A549 (cell line): ENCODE data around the gene MEA1. TPM values are rescaled to one million over a fixed set of nuclear protein-coding genes. Genes with fewer than 3 reads are reported as not detected.

Experiments
- ATAC-seq, 2 experiments: fragments of 200-7000 bp in 1 of 2; fragments of >200 bp in 1 of 2; cut with Nextera tagmentation in 1 of 2; cut with Tn5 transposase in 1 of 2; 3 replicates each; pipeline versions ENCODE4 v1.8.0 to v1.9.1; 2018 to 2020; ENCODE audit warnings: mild to moderate bottlenecking in 1 of 2, moderate library complexity in 1 of 2
- CTCF ChIA-PET: fragments of 300-600 bp; sonication (Branson Sonifier 250); formaldehyde crosslinking; extraction: SDS; loops from one replicate; lab custom pipeline; 2021; ENCODE audit warnings: antibody characterized with exemption, inconsistent platforms; lab: Yijun Ruan, JAX
- POLR2A ChIA-PET: fragments of 350-600 bp; formaldehyde crosslinking; extraction: SDS; loops from one replicate; lab custom pipeline; 2021; ENCODE audit warnings: antibody characterized with exemption, inconsistent platforms; lab: Yijun Ruan, JAX
- DNase-seq, 2 experiments: peaks; one replicate each; pipeline versions ENCODE4 v3.0.0 to v3.0.0-alpha.2; 2011 to 2016; ENCODE audit warnings: low read depth in 1 of 2, low spot score in 1 of 2
- FAIRE-seq: peaks from 2 replicates; lab custom pipeline; 2011; peaks lifted over from hg19 to GRCh38; lab: Jason Lieb, UNC
- H3K27ac ChIP-seq, 2 experiments: fragments of >200 bp; sonication (Bioruptor Twin); formaldehyde crosslinking; 3 replicates each; pipeline ENCODE4 v1.5.1; 2016 to 2017
- H3K4me1 ChIP-seq: fragments of >200 bp; sonication (Bioruptor Twin); formaldehyde crosslinking; 3 replicates; pipeline ENCODE4 v1.6.1; 2016
- H3K4me2 ChIP-seq: fragments of >200 bp; sonication (Bioruptor Twin); formaldehyde crosslinking; 3 replicates; pipeline ENCODE4 v1.6.1; 2016
- H3K4me3 ChIP-seq: fragments of >200 bp; sonication (Bioruptor Twin); formaldehyde crosslinking; 3 replicates; pipeline ENCODE4 v1.5.1; 2016
- H3K9me3 ChIP-seq: fragments of >200 bp; sonication (Bioruptor Twin); formaldehyde crosslinking; 3 replicates; pipeline ENCODE4 v1.6.1; 2016
- BCL3 ChIP-seq: fragments of >200 bp; sonication (Bioruptor Twin); formaldehyde crosslinking; IDR thresholded peaks from 3 replicates; pipeline ENCODE4 v1.6.1; 2016
- CHD2 ChIP-seq: fragments of 150-350 bp; IDR thresholded peaks from 2 replicates; pipeline ENCODE4 v1.6.1; 2014; ENCODE audit warnings: low read length; ENCODE audit not compliant: partially characterized antibody
- CHD4 ChIP-seq: fragments of 200-600 bp; sonication (generic); IDR thresholded peaks from 2 replicates; pipeline ENCODE4 v1.6.1; 2016; ENCODE audit warnings: antibody characterized with exemption, mild to moderate bottlenecking, borderline replicate concordance
- EHMT2 ChIP-seq: fragments of 200-600 bp; sonication (generic); IDR thresholded peaks from 2 replicates; pipeline ENCODE4 v1.6.1; 2016; ENCODE audit warnings: antibody characterized with exemption, low read depth, mild to moderate bottlenecking, moderate library complexity
- EP300 ChIP-seq, 2 experiments: fragments of >200 bp; sonication (Bioruptor Twin); formaldehyde crosslinking; IDR thresholded peaks; 2 replicates in 1 of 2; 3 replicates in 1 of 2; pipeline ENCODE4 v1.6.1; 2016 to 2017
- FOSL2 ChIP-seq, 2 experiments: fragments of 450-650 bp in 1 of 2; fragments of >200 bp in 1 of 2; sonication (Bioruptor Twin) in 1 of 2; formaldehyde crosslinking; IDR thresholded peaks; 2 replicates each; pipeline versions ENCODE4 v1.5.0 to v1.6.1; 2016 to 2020; ENCODE audit warnings: mild to moderate bottlenecking in 1 of 2, moderate library complexity in 1 of 2
- GATA3 ChIP-seq: IDR thresholded peaks from 2 replicates; pipeline ENCODE4 v1.6.1; 2012; ENCODE audit warnings: borderline replicate concordance
- HDAC2 ChIP-seq: fragments of 200-600 bp; sonication (generic); IDR thresholded peaks from 2 replicates; pipeline ENCODE4 v1.6.1; 2016
- HEYL ChIP-seq: fragments of 250-450 bp; sonication (Bioruptor Pico); IDR thresholded peaks from 2 replicates; pipeline ENCODE4 v1.8.0; 2021; ENCODE audit warnings: mild to moderate bottlenecking, moderate library complexity
- HOXA7 ChIP-seq: fragments of 250-450 bp; sonication (Bioruptor Pico); IDR thresholded peaks from 2 replicates; pipeline ENCODE4 v1.5.0; 2020; ENCODE audit warnings: mild to moderate bottlenecking, moderate library complexity
- JUN ChIP-seq, 2 experiments: fragments of >200 bp; sonication (Bioruptor Twin); formaldehyde crosslinking; IDR thresholded peaks; 2 replicates in 1 of 2; 3 replicates in 1 of 2; pipeline ENCODE4 v1.6.1; 2016 to 2017
- JUNB ChIP-seq: fragments of >200 bp; sonication (Bioruptor Twin); formaldehyde crosslinking; IDR thresholded peaks from 2 replicates; pipeline ENCODE4 v1.6.1; 2016
- MAZ ChIP-seq: fragments of 150-350 bp; IDR thresholded peaks from 2 replicates; pipeline ENCODE4 v1.6.1; 2014; ENCODE audit warnings: antibody characterized with exemption, low read depth, low read length, borderline replicate concordance
- MYC ChIP-seq: IDR thresholded peaks from 2 replicates; pipeline ENCODE4 v1.6.1; 2012; ENCODE audit warnings: mild to moderate bottlenecking, inconsistent platforms, low read length, improper control_type of control experiment, borderline replicate concordance
- NPAS2 ChIP-seq: fragments of 250-450 bp; sonication (Bioruptor Pico); IDR thresholded peaks from 2 replicates; pipeline ENCODE4 v1.8.0; 2022; ENCODE audit warnings: mild to moderate bottlenecking, moderate library complexity, borderline replicate concordance
- PBX3 ChIP-seq: IDR thresholded peaks from 2 replicates; pipeline ENCODE4 v1.6.1; 2012
- PHF8 ChIP-seq: fragments of 200-600 bp; sonication (generic); IDR thresholded peaks from 2 replicates; pipeline ENCODE4 v1.6.1; 2016; ENCODE audit warnings: low read depth, mild to moderate bottlenecking, antibody characterized with exemption, moderate library complexity, borderline replicate concordance
- POLR2A ChIP-seq: IDR thresholded peaks from 2 replicates; pipeline ENCODE4 v1.6.1; 2012; ENCODE audit warnings: mild to moderate bottlenecking, low read length
- RARB ChIP-seq: fragments of 250-450 bp; sonication (Bioruptor Pico); IDR thresholded peaks from 2 replicates; pipeline ENCODE4 v1.8.0; 2021; ENCODE audit warnings: mild to moderate bottlenecking, moderate library complexity
- SMC3 ChIP-seq: fragments of >200 bp; sonication (Bioruptor Twin); formaldehyde crosslinking; IDR thresholded peaks from 3 replicates; pipeline ENCODE4 v1.6.1; 2018; ENCODE audit warnings: inconsistent platforms
- TFCP2L1 ChIP-seq: fragments of 250-450 bp; sonication (Bioruptor Pico); IDR thresholded peaks from 2 replicates; pipeline ENCODE4 v1.5.0; 2021; ENCODE audit warnings: mild to moderate bottlenecking
- TP53 ChIP-seq: fragments of 250-450 bp; sonication (Bioruptor Pico); IDR thresholded peaks from 2 replicates; pipeline ENCODE4 v1.5.0; 2021; ENCODE audit warnings: mild to moderate bottlenecking, moderate library complexity
- ZC3H11A ChIP-seq: fragments of 450-650 bp; IDR thresholded peaks from 2 replicates; pipeline ENCODE4 v1.6.1; 2014; ENCODE audit warnings: antibody characterized with exemption, mild to moderate bottlenecking
- WGBS: methylation state at CpG from one replicate; pipeline ENCODE4 v1.1.6; 2017; ENCODE audit errors: missing lambda C conversion rate; 5-methylcytosine and 5-hydroxymethylcytosine counted together
- polyA plus RNA-seq, 4 experiments: library from polyadenylated mRNA; depleted of rRNA in 3 of 4; stranded (reverse); fragments of >200 nt; fragmentation: RNase III in 1 of 4; extraction: RNeasy Plus Mini Kit Qiagen cat#74134 plus additional on column Dnase treatment in 1 of 4; gene quantifications; 2 replicates in 3 of 4; 3 replicates in 1 of 4; pipeline ENCODE4 v1.2.3, GENCODE V29; 2011 to 2017
- TF ChIP-seq, protein P1 (sequence below): IDR thresholded peaks from 2 replicates; pipeline ENCODE4 v1.6.1; 2012
- TF ChIP-seq, protein P2 (sequence below): fragments of >200 bp; sonication (Bioruptor Twin); formaldehyde crosslinking; IDR thresholded peaks from 2 replicates; pipeline ENCODE4 v1.6.1; 2016
- TF ChIP-seq, protein P3 (sequence below): fragments of >200 bp; sonication (Bioruptor Twin); formaldehyde crosslinking; IDR thresholded peaks from 3 replicates; pipeline ENCODE4 v1.5.1; 2016

The MEA1 gene
- polyA plus RNA-seq, 2 of the 4 experiments (the other 2 are of a cell fraction) = 58.6 to 94.3 TPM

- ATAC-seq (no peak), FAIRE-seq (no peak), DNase-seq (no peak)
- peaks cover 21% of the 10 kb centered on the region for H3K4me1 ChIP-seq
- peak overlapping the region; percentile 94 for H3K4me3 ChIP-seq
- WGBS = 82% methylated on average over 15 of the region's 17 CpGs
- no peaks in the 10 kb centered on the region for H3K9me3 ChIP-seq
- TF ChIP-seq ZC3H11A (no peak), SMC3 (no peak), NPAS2 (CRISPR knock-in tag) (no peak), BCL3 (no peak)
- ChIA-PET POLR2A (interaction anchor here (0.7 to 2.1 kb wide), 7 partner anchors 9 to 126 kb away, joined by 3 to 15 read pairs (median 4); partner anchors contain the start of genes CNPY3, KLHDC3, MEA1 and PPP2R5D), CTCF (interaction anchor here (0.6 to 1.9 kb wide), 9 partner anchors 10 to 452 kb away, joined by 3 to 6 read pairs (median 4); no protein-coding TSS in a partner anchor)
- H3K4me2 ChIP-seq = peak overlapping the region; percentile 98
- peak overlapping the region; percentile 99 to 100 for H3K27ac ChIP-seq
Measured at GRCh38 chr6:43054206-43054943, 40.6 kb upstream of the MEA1 start.

DNA sequence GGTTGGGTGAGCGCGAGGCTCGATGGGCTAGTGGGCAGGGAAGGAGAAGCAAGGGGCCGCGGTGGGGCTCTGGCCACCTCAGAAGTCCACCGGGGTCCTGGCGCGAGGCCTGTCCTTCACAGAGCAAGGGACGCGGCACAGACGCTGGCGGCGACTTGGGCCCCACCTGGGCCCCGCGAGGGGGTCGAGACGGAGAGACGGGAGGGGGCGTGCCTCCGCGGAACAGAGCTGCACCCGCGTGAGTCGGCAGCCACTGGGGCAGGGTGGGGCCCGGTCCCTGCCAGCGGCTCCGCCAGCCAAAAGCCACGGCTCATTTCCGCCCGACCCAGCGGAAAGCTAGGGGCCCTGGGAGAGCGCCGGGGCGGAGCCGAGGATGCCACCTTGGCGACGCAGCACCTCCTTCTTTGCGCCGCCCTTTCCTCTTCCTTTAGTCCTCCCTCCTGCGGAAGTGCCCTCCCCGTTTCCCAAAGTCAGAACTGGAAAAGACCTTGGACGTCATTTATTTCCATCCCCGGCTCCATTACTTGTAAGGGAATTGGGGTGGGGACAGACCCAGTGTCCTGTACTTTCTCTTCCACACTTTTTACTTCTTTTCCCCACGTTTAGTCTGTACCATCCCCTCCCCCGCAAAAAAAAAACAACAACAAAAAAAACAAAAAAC, 39.9 kb upstream of the MEA1 start, which contains the start of gene CUL7:
CUL7 (minus strand) TSS at position 307 of the 661 bp plus-strand sequence. CDS start 1,063 bp downstream, outside the sequence.
- peak within 1 kb of the TSS; percentile 98 for H3K4me2 ChIP-seq
- H3K4me3 ChIP-seq = peak within 1 kb of the TSS; percentile 94
- H3K9me3 ChIP-seq = no peaks in the 10 kb centered on the region
- peak; percentile 95 to 98 for ATAC-seq
- DNase-seq = peak; percentile 89 to 95
- WGBS = 2% methylated on average over 23 of the region's 45 CpGs
- POLR2A ChIA-PET = interaction anchor here (0.6 to 2.1 kb wide), 7 partner anchors 10 to 125 kb away, joined by 3 to 15 read pairs (median 4); partner anchors contain the start of genes CNPY3, KLHDC3, MEA1 and PPP2R5D
- FAIRE-seq = no peak
- TF ChIP-seq JUNB (no peak), MAZ (peak; percentile 62; the same call in 1 of the 2 replicates), MYC (no peak), BCL3 (peak; percentile 66; the same call in 2 of the 3 replicates), PHF8 (peak; percentile 74), GATA3 (peak; percentile 21; the same call in 1 of the 2 replicates), POLR2A (peak; percentile 80), TFCP2L1 (CRISPR knock-in tag) (peak; percentile 86; the same call in 1 of the 2 replicates), CHD2 (no peak), CHD4 (no peak), JUN (IDR thresholded peaks at IDR 0.05) (peak; percentile 79 to 87; a peak in 3 of 5 replicates), HEYL (CRISPR knock-in tag) (no peak), FOSL2 (IDR thresholded peaks at IDR 0.05) (no peak), FOSL2 (CRISPR knock-in tag; IDR thresholded peaks at IDR 0.05) (peak; percentile 7; the same call in 1 of the 2 replicates), EP300 (IDR thresholded peaks at IDR 0.05) (no peak), HDAC2 (no peak), HOXA7 (CRISPR knock-in tag) (no peak), PBX3 (peak; percentile 62; the same call in 1 of the 2 replicates), SMC3 (no peak), EHMT2 (no peak), TP53 (CRISPR knock-in tag) (peak; percentile 41; the same call in 1 of the 2 replicates), RARB (CRISPR knock-in tag) (no peak)
- TF ChIP-seq, protein P1, sequence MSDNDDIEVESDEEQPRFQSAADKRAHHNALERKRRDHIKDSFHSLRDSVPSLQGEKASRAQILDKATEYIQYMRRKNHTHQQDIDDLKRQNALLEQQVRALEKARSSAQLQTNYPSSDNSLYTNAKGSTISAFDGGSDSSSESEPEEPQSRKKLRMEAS = peak; percentile 62
- TF ChIP-seq, protein P2, sequence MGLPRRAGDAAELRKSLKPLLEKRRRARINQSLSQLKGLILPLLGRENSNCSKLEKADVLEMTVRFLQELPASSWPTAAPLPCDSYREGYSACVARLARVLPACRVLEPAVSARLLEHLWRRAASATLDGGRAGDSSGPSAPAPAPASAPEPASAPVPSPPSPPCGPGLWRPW = no peak
- TF ChIP-seq, protein P3, sequence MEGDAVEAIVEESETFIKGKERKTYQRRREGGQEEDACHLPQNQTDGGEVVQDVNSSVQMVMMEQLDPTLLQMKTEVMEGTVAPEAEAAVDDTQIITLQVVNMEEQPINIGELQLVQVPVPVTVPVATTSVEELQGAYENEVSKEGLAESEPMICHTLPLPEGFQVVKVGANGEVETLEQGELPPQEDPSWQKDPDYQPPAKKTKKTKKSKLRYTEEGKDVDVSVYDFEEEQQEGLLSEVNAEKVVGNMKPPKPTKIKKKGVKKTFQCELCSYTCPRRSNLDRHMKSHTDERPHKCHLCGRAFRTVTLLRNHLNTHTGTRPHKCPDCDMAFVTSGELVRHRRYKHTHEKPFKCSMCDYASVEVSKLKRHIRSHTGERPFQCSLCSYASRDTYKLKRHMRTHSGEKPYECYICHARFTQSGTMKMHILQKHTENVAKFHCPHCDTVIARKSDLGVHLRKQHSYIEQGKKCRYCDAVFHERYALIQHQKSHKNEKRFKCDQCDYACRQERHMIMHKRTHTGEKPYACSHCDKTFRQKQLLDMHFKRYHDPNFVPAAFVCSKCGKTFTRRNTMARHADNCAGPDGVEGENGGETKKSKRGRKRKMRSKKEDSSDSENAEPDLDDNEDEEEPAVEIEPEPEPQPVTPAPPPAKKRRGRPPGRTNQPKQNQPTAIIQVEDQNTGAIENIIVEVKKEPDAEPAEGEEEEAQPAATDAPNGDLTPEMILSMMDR = no peak
- TF ChIP-seq, all 56 proteins: peak for 11
- Histone ChIP-seq H3K4me1 (peaks cover 21% of the 10 kb centered on the region), H3K27ac (peak within 1 kb of the TSS; percentile 99 to 100)
- CTCF ChIA-PET = interaction anchor here (0.6 to 1.9 kb wide), 5 partner anchors 12 to 453 kb away, joined by 3 to 6 read pairs (median 4); no protein-coding TSS in a partner anchor
